Measurements from ENCODE around the gene ARMC6. TPM values are rescaled to one million over a fixed set of nuclear protein-coding genes. Genes with fewer than 3 reads are reported as not detected.

Gene ARMC6
- total and polyA plus RNA-seq, 2 of the 13 experiments (the other 11 are each of a cell fraction or from before 2014, with no cell fraction given), result 16.2 to 36.8 TPM

GRCh38 chr19:19096641-19097627 is 63.5 kb downstream of the ARMC6 start (continued):
- TF ChIP-seq, protein P1, sequence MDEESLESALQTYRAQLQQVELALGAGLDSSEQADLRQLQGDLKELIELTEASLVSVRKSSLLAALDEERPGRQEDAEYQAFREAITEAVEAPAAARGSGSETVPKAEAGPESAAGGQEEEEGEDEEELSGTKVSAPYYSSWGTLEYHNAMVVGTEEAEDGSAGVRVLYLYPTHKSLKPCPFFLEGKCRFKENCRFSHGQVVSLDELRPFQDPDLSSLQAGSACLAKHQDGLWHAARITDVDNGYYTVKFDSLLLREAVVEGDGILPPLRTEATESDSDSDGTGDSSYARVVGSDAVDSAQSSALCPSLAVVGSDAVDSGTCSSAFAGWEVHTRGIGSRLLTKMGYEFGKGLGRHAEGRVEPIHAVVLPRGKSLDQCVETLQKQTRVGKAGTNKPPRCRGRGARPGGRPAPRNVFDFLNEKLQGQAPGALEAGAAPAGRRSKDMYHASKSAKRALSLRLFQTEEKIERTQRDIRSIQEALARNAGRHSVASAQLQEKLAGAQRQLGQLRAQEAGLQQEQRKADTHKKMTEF (CRISPR knock-in tag; IDR thresholded peaks at IDR 0.05), result peak; percentile 94
- TF ChIP-seq, protein P2, sequence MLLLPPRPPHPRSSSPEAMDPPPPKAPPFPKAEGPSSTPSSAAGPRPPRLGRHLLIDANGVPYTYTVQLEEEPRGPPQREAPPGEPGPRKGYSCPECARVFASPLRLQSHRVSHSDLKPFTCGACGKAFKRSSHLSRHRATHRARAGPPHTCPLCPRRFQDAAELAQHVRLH (CRISPR knock-in tag; IDR thresholded peaks at IDR 0.05; ENCODE audit: borderline replicate concordance, low read depth), result peak; percentile 92
- TF ChIP-seq MLLT10 (CRISPR knock-in tag; IDR thresholded peaks at IDR 0.05) (no peak), BORCS8-MEF2B (CRISPR knock-in tag; IDR thresholded peaks at IDR 0.05) (peak; percentile 84), ZNF136 (CRISPR knock-in tag; IDR thresholded peaks at IDR 0.05; ENCODE audit: low read depth) (no peak), BCL6 (CRISPR knock-in tag; IDR thresholded peaks at IDR 0.05) (peak; percentile 85), SIX1 (CRISPR knock-in tag; IDR thresholded peaks at IDR 0.05; ENCODE audit: borderline replicate concordance) (0 out of 2 replicates have a peak, but pooled peaks have one; percentile 49), KDM3A (CRISPR knock-in tag; IDR thresholded peaks at IDR 0.05; ENCODE audit: low read depth) (peak; percentile 96), HBP1 (CRISPR knock-in tag; IDR thresholded peaks at IDR 0.05; ENCODE audit: low read depth) (no peak), SMAD1 (CRISPR knock-in tag; IDR thresholded peaks at IDR 0.05; ENCODE audit: borderline replicate concordance, low read depth) (0 out of 2 replicates have a peak, but pooled peaks have one; percentile 24), ZSCAN22 (CRISPR knock-in tag; IDR thresholded peaks at IDR 0.05) (no peak), ZNF710 (CRISPR knock-in tag; IDR thresholded peaks at IDR 0.05; ENCODE audit: borderline replicate concordance) (no peak; the same call in 1 of the 2 replicates)
- TF ChIP-seq, protein P3, sequence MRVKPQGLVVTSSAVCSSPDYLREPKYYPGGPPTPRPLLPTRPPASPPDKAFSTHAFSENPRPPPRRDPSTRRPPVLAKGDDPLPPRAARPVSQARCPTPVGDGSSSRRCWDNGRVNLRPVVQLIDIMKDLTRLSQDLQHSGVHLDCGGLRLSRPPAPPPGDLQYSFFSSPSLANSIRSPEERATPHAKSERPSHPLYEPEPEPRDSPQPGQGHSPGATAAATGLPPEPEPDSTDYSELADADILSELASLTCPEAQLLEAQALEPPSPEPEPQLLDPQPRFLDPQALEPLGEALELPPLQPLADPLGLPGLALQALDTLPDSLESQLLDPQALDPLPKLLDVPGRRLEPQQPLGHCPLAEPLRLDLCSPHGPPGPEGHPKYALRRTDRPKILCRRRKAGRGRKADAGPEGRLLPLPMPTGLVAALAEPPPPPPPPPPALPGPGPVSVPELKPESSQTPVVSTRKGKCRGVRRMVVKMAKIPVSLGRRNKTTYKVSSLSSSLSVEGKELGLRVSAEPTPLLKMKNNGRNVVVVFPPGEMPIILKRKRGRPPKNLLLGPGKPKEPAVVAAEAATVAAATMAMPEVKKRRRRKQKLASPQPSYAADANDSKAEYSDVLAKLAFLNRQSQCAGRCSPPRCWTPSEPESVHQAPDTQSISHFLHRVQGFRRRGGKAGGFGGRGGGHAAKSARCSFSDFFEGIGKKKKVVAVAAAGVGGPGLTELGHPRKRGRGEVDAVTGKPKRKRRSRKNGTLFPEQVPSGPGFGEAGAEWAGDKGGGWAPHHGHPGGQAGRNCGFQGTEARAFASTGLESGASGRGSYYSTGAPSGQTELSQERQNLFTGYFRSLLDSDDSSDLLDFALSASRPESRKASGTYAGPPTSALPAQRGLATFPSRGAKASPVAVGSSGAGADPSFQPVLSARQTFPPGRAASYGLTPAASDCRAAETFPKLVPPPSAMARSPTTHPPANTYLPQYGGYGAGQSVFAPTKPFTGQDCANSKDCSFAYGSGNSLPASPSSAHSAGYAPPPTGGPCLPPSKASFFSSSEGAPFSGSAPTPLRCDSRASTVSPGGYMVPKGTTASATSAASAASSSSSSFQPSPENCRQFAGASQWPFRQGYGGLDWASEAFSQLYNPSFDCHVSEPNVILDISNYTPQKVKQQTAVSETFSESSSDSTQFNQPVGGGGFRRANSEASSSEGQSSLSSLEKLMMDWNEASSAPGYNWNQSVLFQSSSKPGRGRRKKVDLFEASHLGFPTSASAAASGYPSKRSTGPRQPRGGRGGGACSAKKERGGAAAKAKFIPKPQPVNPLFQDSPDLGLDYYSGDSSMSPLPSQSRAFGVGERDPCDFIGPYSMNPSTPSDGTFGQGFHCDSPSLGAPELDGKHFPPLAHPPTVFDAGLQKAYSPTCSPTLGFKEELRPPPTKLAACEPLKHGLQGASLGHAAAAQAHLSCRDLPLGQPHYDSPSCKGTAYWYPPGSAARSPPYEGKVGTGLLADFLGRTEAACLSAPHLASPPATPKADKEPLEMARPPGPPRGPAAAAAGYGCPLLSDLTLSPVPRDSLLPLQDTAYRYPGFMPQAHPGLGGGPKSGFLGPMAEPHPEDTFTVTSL (CRISPR knock-in tag; IDR thresholded peaks at IDR 0.05; ENCODE audit: borderline replicate concordance), result peak; percentile 87
- TF ChIP-seq, protein P4, sequence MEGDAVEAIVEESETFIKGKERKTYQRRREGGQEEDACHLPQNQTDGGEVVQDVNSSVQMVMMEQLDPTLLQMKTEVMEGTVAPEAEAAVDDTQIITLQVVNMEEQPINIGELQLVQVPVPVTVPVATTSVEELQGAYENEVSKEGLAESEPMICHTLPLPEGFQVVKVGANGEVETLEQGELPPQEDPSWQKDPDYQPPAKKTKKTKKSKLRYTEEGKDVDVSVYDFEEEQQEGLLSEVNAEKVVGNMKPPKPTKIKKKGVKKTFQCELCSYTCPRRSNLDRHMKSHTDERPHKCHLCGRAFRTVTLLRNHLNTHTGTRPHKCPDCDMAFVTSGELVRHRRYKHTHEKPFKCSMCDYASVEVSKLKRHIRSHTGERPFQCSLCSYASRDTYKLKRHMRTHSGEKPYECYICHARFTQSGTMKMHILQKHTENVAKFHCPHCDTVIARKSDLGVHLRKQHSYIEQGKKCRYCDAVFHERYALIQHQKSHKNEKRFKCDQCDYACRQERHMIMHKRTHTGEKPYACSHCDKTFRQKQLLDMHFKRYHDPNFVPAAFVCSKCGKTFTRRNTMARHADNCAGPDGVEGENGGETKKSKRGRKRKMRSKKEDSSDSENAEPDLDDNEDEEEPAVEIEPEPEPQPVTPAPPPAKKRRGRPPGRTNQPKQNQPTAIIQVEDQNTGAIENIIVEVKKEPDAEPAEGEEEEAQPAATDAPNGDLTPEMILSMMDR (CRISPR knock-in tag; IDR thresholded peaks at IDR 0.05), result peak; percentile 36

Measured in HepG2 (cell line).